IPS-18a (cell line): Measurements from ENCODE around the gene VAMP7.
"Not testable (repeated sequence)": the region's sequence is repeated elsewhere in the genome, so short reads cannot be mapped to it uniquely, and the experiment has no call there.

Experiments used
- H3K27ac ChIP-seq: one replicate; pipeline ENCODE4 v1.5.1; 2013; ENCODE audit warnings: low read length
- H3K27me3 ChIP-seq: one replicate; pipeline ENCODE4 v1.6.1; 2013; ENCODE audit warnings: mild to moderate bottlenecking, low read length; ENCODE audit not compliant: control insufficient read depth, insufficient read depth
- H3K36me3 ChIP-seq: one replicate; pipeline ENCODE4 v1.6.1; 2013; ENCODE audit warnings: low read depth, low read length; ENCODE audit not compliant: control insufficient read depth
- H3K4me1 ChIP-seq: one replicate; pipeline ENCODE4 v1.6.1; 2013; ENCODE audit warnings: low read depth, low read length; ENCODE audit not compliant: control insufficient read depth
- H3K4me3 ChIP-seq: one replicate; pipeline ENCODE4 v1.5.1; 2013; ENCODE audit warnings: low read length
- H3K9ac ChIP-seq: one replicate; pipeline ENCODE4 v1.6.1; 2013; ENCODE audit warnings: mild to moderate bottlenecking, low read length, moderate library complexity
- H3K9me3 ChIP-seq: one replicate; pipeline ENCODE4 v1.6.1; 2013; ENCODE audit warnings: low read depth, low read length; ENCODE audit not compliant: control insufficient read depth

VAMP7 gene

GRCh38 chrX:155967653-155968325 is 86.6 kb downstream of the VAMP7 start:
- Histone ChIP-seq H3K27ac (no peak overlapping the region), H3K9ac (no peak overlapping the region), H3K9me3 (peaks cover 26% of the 10 kb centered on the region), H3K36me3 (no peaks in the 10 kb centered on the region), H3K4me3 (no peak overlapping the region), H3K27me3 (no peaks in the 10 kb centered on the region), H3K4me1 (no peaks in the 10 kb centered on the region)

DNA sequence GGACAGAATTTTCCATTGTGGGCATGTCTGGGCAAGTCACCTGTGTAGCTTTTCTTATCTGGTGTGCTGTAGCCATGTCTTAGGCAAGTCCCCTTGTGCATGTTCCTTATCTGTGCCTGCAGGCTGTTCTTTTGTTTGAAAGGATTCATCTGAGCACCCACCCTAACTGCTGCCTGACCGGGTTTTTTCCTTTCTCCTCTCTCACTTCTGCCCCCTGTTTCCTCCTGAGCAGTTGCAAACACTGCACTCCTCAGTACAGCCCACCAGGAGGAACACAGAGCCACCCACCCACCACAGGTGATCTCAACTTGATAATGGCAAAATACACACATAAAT is 87.1 kb downstream of the VAMP7 start:
- peaks cover 21% of the 10 kb centered on the region for H3K9me3 ChIP-seq
- no peaks in the 10 kb centered on the region for H3K27me3 ChIP-seq
- H3K4me1 ChIP-seq: no peaks in the 10 kb centered on the region
- H3K4me3 ChIP-seq: no peak overlapping the region
- H3K36me3 ChIP-seq: no peaks in the 10 kb centered on the region
- H3K9ac ChIP-seq: no peak overlapping the region
- no peak overlapping the region for H3K27ac ChIP-seq

DNA sequence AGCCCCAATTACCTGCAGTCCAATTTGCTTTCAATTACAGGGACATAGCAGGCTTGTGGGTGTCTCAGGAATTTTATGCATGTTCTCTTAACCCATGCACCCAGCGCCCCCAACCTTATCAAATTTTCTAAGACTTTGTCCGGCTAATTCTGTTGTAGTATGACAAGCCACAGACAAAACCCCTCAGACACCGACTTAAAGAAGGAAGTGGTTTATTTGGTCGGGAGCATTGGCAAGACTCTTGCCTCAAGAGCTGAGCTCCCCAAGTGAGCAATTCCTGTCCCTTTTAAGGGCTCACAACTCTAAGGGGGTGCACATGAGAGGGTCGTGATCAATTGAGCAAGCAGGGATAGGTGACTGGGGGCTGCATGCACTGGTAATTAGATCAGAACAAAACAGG is 87.6 kb downstream of the VAMP7 start:
- Histone ChIP-seq H3K27ac (no peak overlapping the region), H3K9ac (no peak overlapping the region), H3K4me1 (no peaks in the 10 kb centered on the region), H3K36me3 (no peaks in the 10 kb centered on the region), H3K4me3 (no peak overlapping the region), H3K9me3 (peaks cover 18% of the 10 kb centered on the region), H3K27me3 (no peaks in the 10 kb centered on the region)

- not testable (repeated sequence) for H3K9ac ChIP-seq, H3K4me3 ChIP-seq, H3K36me3 ChIP-seq, H3K4me1 ChIP-seq, H3K27ac ChIP-seq, H3K27me3 ChIP-seq
- H3K9me3 ChIP-seq: peaks cover 14% of the 10 kb centered on the region
Measured at GRCh38 chrX:155971658-155972057, 90.5 kb downstream of the VAMP7 start.

- not testable (repeated sequence) for H3K36me3 ChIP-seq, H3K27me3 ChIP-seq, H3K4me3 ChIP-seq, H3K4me1 ChIP-seq, H3K27ac ChIP-seq, H3K9ac ChIP-seq
- peaks cover 13% of the 10 kb centered on the region for H3K9me3 ChIP-seq
Measured at GRCh38 chrX:155972241-155972640, 91.1 kb downstream of the VAMP7 start.

DNA sequence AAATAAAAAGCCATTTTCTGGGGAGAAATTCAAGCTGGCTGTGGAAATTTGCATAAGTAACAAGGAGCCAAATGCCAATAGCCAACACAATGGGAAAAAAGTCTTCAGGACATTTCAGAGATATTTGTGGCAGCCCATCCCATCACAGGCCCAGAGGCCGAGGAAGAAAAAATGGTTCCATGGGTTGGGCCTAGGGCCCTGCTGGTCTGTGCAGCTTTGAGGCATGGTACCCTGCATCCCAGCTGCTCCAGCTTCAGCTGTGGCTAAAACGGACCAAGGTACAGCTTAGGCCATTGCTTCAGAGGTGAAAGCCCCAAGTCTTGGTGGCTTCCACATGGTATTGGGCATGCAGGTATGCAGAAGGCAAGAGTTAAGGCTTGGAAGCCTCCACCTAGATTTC is 102.2 kb downstream of the VAMP7 start:
- Histone ChIP-seq H3K27ac (no peak overlapping the region), H3K4me3 (no peak overlapping the region), H3K27me3 (no peaks in the 10 kb centered on the region), H3K9me3 (peaks cover 31% of the 10 kb centered on the region), H3K36me3 (no peaks in the 10 kb centered on the region), H3K9ac (no peak overlapping the region), H3K4me1 (no peaks in the 10 kb centered on the region)

GRCh38 chrX:155985208-155985607 is 104.1 kb downstream of the VAMP7 start:
- no peak overlapping the region for H3K27ac ChIP-seq

DNA sequence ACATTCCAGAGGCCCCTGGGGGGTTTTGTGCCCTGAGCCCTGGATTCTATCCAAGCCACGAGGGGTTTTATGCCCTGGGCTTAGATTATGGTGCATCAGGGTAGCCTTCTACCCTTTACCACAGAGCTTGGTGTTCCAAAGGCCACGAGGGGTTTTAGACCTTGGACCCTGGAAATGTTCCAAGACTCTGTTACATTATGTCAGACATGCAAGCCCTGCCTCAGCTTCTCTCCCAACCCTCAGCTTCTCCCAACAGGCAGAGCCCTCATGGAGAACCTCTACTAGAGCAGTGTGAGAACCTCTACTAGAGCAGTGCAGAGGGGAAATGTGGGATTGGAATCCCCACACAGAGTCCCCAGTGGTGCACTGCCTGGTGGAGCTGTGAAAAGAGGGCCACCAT is 105.8 kb downstream of the VAMP7 start:
- not testable (repeated sequence) for H3K9ac ChIP-seq, H3K4me3 ChIP-seq, H3K27ac ChIP-seq, H3K4me1 ChIP-seq, H3K36me3 ChIP-seq, H3K27me3 ChIP-seq
- H3K9me3 ChIP-seq: peaks cover 30% of the 10 kb centered on the region

More at GRCh38 chrX:155985208-155985607, 104.1 kb downstream of the VAMP7 start:
- Histone ChIP-seq H3K4me1 (no peaks in the 10 kb centered on the region), H3K27me3 (no peaks in the 10 kb centered on the region), H3K9me3 (peaks cover 32% of the 10 kb centered on the region), H3K4me3 (no peak overlapping the region), H3K9ac (no peak overlapping the region), H3K36me3 (no peaks in the 10 kb centered on the region)

DNA sequence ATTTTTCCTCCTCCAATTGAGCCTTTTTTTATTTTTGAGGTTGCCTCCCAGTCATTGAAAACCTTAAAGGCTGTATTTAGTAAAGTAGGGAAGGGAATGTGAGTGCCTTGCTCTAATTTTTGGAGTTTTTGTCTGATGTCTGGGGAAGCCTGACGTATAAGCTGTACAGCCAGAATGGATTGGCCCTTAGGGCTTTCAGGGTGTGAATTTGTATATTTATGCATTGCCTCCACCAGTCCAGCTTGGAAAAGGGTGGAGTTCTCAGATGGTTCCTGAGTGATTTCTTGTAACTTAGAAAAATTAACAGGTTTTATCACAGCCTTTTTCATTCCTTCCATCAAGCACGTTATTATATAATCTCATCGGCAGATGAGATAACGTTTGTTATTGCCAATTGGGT is 107.7 kb downstream of the VAMP7 start:
- no peak overlapping the region for H3K27ac ChIP-seq
- H3K9ac ChIP-seq: no peak overlapping the region

More for the DNA sequence above, 107.7 kb downstream of the VAMP7 start:
- Histone ChIP-seq H3K9me3 (peaks cover 27% of the 10 kb centered on the region), H3K36me3 (no peaks in the 10 kb centered on the region), H3K27me3 (no peaks in the 10 kb centered on the region), H3K4me3 (no peak overlapping the region), H3K4me1 (no peaks in the 10 kb centered on the region)
